ENCODE results near the gene FIS1.
"Not testable (repeated sequence)": the region's sequence is repeated elsewhere in the genome, so short reads cannot be mapped to it uniquely, and the experiment has no call there.

FIS1 gene

GRCh38 chr7:101203740-101204738 is 40.8 kb downstream of the FIS1 start:
- Mint-ChIP-seq H3K27me3 (peaks cover 39% of the 10 kb centered on the region), H3K4me1 (peaks cover 10% of the 10 kb centered on the region), H3K4me3 (peak overlapping the region; percentile 7)
- H3K9me3 Mint-ChIP-seq; H3K36me3 Mint-ChIP-seq (ENCODE audit: insufficient read depth); DNase-seq (ENCODE audit: low spot score in 2 of 2); H3K27ac Mint-ChIP-seq (ENCODE audit: low read depth); ATAC-seq (replicated peaks; ENCODE audit: extremely low read depth, poor library complexity, severe bottlenecking): not testable (repeated sequence)

GRCh38 chr7:101202603-101202918 is 42.3 kb downstream of the FIS1 start:
- Mint-ChIP-seq H3K9me3 (no peaks in the 10 kb centered on the region), H3K4me1 (peaks cover 10% of the 10 kb centered on the region), H3K27ac (ENCODE audit: low read depth) (no peak overlapping the region), H3K36me3 (ENCODE audit: insufficient read depth) (no peaks in the 10 kb centered on the region), H3K27me3 (peaks cover 39% of the 10 kb centered on the region), H3K4me3 (no peak overlapping the region)
- no peak for ATAC-seq (replicated peaks; ENCODE audit: extremely low read depth, poor library complexity, severe bottlenecking)
- no peak for DNase-seq (ENCODE audit: low spot score in 2 of 2)

GRCh38 chr7:101201695-101202602 is 42.9 kb downstream of the FIS1 start:
- Mint-ChIP-seq H3K36me3 (ENCODE audit: insufficient read depth) (no peaks in the 10 kb centered on the region), H3K27ac (ENCODE audit: low read depth) (no peak overlapping the region), H3K4me1 (peaks cover 10% of the 10 kb centered on the region), H3K27me3 (peaks cover 39% of the 10 kb centered on the region), H3K4me3 (no peak overlapping the region), H3K9me3 (no peaks in the 10 kb centered on the region)
- ATAC-seq (replicated peaks; ENCODE audit: extremely low read depth, poor library complexity, severe bottlenecking) (no peak), DNase-seq (ENCODE audit: low spot score in 2 of 2) (no peak)

GRCh38 chr7:101200862-101201599 is 43.9 kb downstream of the FIS1 start, which contains the start of gene MOGAT3:
TSS of gene MOGAT3 (minus strand) at chr7:101201036. CDS start at chr7:101200854, 182 bp downstream.
- no peak within 1 kb of the TSS for H3K27ac Mint-ChIP-seq (ENCODE audit: low read depth)
- H3K4me3 Mint-ChIP-seq, result peak within 1 kb of the TSS; percentile 19
- peaks cover 42% of the 10 kb centered on the region for H3K27me3 Mint-ChIP-seq
- H3K4me1 Mint-ChIP-seq, result peaks cover 10% of the 10 kb centered on the region
- no peaks in the 10 kb centered on the region for H3K9me3 Mint-ChIP-seq
- H3K36me3 Mint-ChIP-seq (ENCODE audit: insufficient read depth), result no peaks in the 10 kb centered on the region
- DNase-seq (ENCODE audit: low spot score in 2 of 2) (no peak), ATAC-seq (replicated peaks; ENCODE audit: extremely low read depth, poor library complexity, severe bottlenecking) (peak; percentile 36)

- H3K4me1 Mint-ChIP-seq, result peaks cover 10% of the 10 kb centered on the region
- no peak overlapping the region for H3K27ac Mint-ChIP-seq (ENCODE audit: low read depth)
Observed at GRCh38 chr7:101200504-101200861, 44.4 kb downstream of the FIS1 start.

GRCh38 chr7:101199522-101199921 is 45.4 kb downstream of the FIS1 start:
- H3K27ac Mint-ChIP-seq (ENCODE audit: low read depth); H3K36me3 Mint-ChIP-seq (ENCODE audit: insufficient read depth); DNase-seq (ENCODE audit: low spot score in 2 of 2); H3K9me3 Mint-ChIP-seq; ATAC-seq (replicated peaks; ENCODE audit: extremely low read depth, poor library complexity, severe bottlenecking); H3K4me3 Mint-ChIP-seq: not testable (repeated sequence)
- peaks cover 53% of the 10 kb centered on the region for H3K27me3 Mint-ChIP-seq
- H3K4me1 Mint-ChIP-seq, result peaks cover 10% of the 10 kb centered on the region

More at GRCh38 chr7:101200504-101200861, 44.4 kb downstream of the FIS1 start:
- Mint-ChIP-seq H3K36me3 (ENCODE audit: insufficient read depth) (no peaks in the 10 kb centered on the region), H3K4me3 (no peak overlapping the region), H3K9me3 (no peaks in the 10 kb centered on the region), H3K27me3 (peaks cover 45% of the 10 kb centered on the region)
- no peak for ATAC-seq (replicated peaks; ENCODE audit: extremely low read depth, poor library complexity, severe bottlenecking)
- no peak for DNase-seq (ENCODE audit: low spot score in 2 of 2)

GRCh38 chr7:101198476-101198875 is 46.4 kb downstream of the FIS1 start:
- H3K4me1 Mint-ChIP-seq, result peaks cover 5% of the 10 kb centered on the region
- no peak overlapping the region for H3K27ac Mint-ChIP-seq (ENCODE audit: low read depth)
- DNase-seq (ENCODE audit: low spot score in 2 of 2), result no peak
- H3K9me3 Mint-ChIP-seq, result no peaks in the 10 kb centered on the region
- H3K27me3 Mint-ChIP-seq, result peaks cover 55% of the 10 kb centered on the region
- no peaks in the 10 kb centered on the region for H3K36me3 Mint-ChIP-seq (ENCODE audit: insufficient read depth)
- no peak for ATAC-seq (replicated peaks; ENCODE audit: extremely low read depth, poor library complexity, severe bottlenecking)
- H3K4me3 Mint-ChIP-seq, result no peak overlapping the region

GRCh38 chr7:101197991-101198390 is 46.9 kb downstream of the FIS1 start:
- Mint-ChIP-seq H3K4me3 (no peak overlapping the region), H3K36me3 (ENCODE audit: insufficient read depth) (no peaks in the 10 kb centered on the region), H3K4me1 (peaks cover 5% of the 10 kb centered on the region), H3K27me3 (peaks cover 51% of the 10 kb centered on the region), H3K9me3 (no peaks in the 10 kb centered on the region), H3K27ac (ENCODE audit: low read depth) (no peak overlapping the region)
- DNase-seq (ENCODE audit: low spot score in 2 of 2) (no peak), ATAC-seq (replicated peaks; ENCODE audit: extremely low read depth, poor library complexity, severe bottlenecking) (no peak)

- DNase-seq (ENCODE audit: low spot score in 2 of 2) (no peak), ATAC-seq (replicated peaks; ENCODE audit: extremely low read depth, poor library complexity, severe bottlenecking) (no peak)
- Mint-ChIP-seq H3K4me3 (no peak overlapping the region), H3K4me1 (peaks cover 2% of the 10 kb centered on the region), H3K36me3 (ENCODE audit: insufficient read depth) (no peaks in the 10 kb centered on the region), H3K27me3 (peaks cover 30% of the 10 kb centered on the region), H3K9me3 (no peaks in the 10 kb centered on the region), H3K27ac (ENCODE audit: low read depth) (no peak overlapping the region)
Observed at GRCh38 chr7:101195884-101196283, 49.0 kb downstream of the FIS1 start.

Measured in central memory CD8-positive, alpha-beta T cell (primary cell).